OCI-LY1 (cell line): ENCODE data around the gene BLNK.

ENCODE experiments used
- H2AFZ ChIP-seq: fragments of 200-600 bp; sonication (generic), shearing (Covaris generic); 2 replicates; pipeline ENCODE4 v1.6.0; 2014; ENCODE audit warnings: antibody characterized with exemption, mild to moderate bottlenecking, low read length
- H3F3A ChIP-seq: fragments of 200-600 bp; sonication (generic), shearing (Covaris generic); 2 replicates; pipeline ENCODE4 v1.6.0; 2014; ENCODE audit warnings: mild to moderate bottlenecking, antibody characterized with exemption, low read length, moderate library complexity; ENCODE audit not compliant: insufficient read depth
- H3K27ac ChIP-seq: fragments of 200-600 bp; sonication (generic); 2 replicates; pipeline ENCODE4 v1.5.1; 2014; ENCODE audit warnings: low read length, mixed run types, mild to moderate bottlenecking, low read depth; ENCODE audit not compliant: poor library complexity, severe bottlenecking
- H3K27me3 ChIP-seq: fragments of 200-600 bp; sonication (generic); 2 replicates; pipeline ENCODE4 v1.6.0; 2014; ENCODE audit warnings: antibody characterized with exemption, mild to moderate bottlenecking, low read length, moderate library complexity; ENCODE audit not compliant: insufficient read depth
- H3K36me3 ChIP-seq: fragments of 200-600 bp; sonication (generic); 2 replicates; pipeline ENCODE4 v1.6.1; 2014; ENCODE audit warnings: mild to moderate bottlenecking, antibody characterized with exemption, low read length, moderate library complexity, mixed read lengths; ENCODE audit not compliant: insufficient read depth
- H3K4me1 ChIP-seq: fragments of 200-600 bp; sonication (generic); 2 replicates; pipeline ENCODE4 v1.5.1; 2014; ENCODE audit warnings: mild to moderate bottlenecking, low read length, moderate library complexity; ENCODE audit not compliant: insufficient read depth, severe bottlenecking
- H3K4me2 ChIP-seq: fragments of 200-600 bp; sonication (generic), shearing (Covaris generic); 2 replicates; pipeline ENCODE4 v1.6.1; 2014; ENCODE audit warnings: low read length
- H3K4me3 ChIP-seq: fragments of 200-600 bp; sonication (generic); 2 replicates; pipeline ENCODE4 v1.5.1; 2014; ENCODE audit warnings: low read length, low read depth, mild to moderate bottlenecking, mixed read lengths; ENCODE audit not compliant: poor library complexity, severe bottlenecking
- H3K79me2 ChIP-seq: fragments of 200-600 bp; shearing (Covaris generic); 2 replicates; pipeline ENCODE4 v1.6.1; 2016; ENCODE audit warnings: mixed run types, low read length, mixed read lengths; ENCODE audit not compliant: insufficient read depth
- H3K9ac ChIP-seq: fragments of 200-600 bp; sonication (generic), shearing (Covaris generic); 2 replicates; pipeline ENCODE4 v1.6.1; 2014; ENCODE audit warnings: mild to moderate bottlenecking, low read length, mixed read lengths
- H3K9me2 ChIP-seq: fragments of 200-600 bp; sonication (generic), shearing (Covaris generic); 2 replicates; pipeline ENCODE4 v1.6.1; 2014; ENCODE audit warnings: low read depth, mild to moderate bottlenecking, low read length, mixed read lengths
- H3K9me3 ChIP-seq: fragments of 200-600 bp; shearing (Covaris generic); 2 replicates; pipeline ENCODE4 v1.6.1; 2014; ENCODE audit warnings: low read length, mixed read lengths
- H4K20me1 ChIP-seq: fragments of 200-600 bp; sonication (generic), shearing (Covaris generic); 2 replicates; pipeline ENCODE4 v1.6.0; 2016; ENCODE audit warnings: mild to moderate bottlenecking, low read length; ENCODE audit not compliant: insufficient read depth
- EZH2 ChIP-seq: fragments of 200-600 bp; sonication (generic), shearing (Covaris generic); IDR thresholded peaks from 2 replicates; pipeline ENCODE4 v1.8.0; 2017; ENCODE audit warnings: borderline replicate concordance, mixed run types, mild to moderate bottlenecking, antibody characterized with exemption, low read length, moderate library complexity, mixed read lengths
- TF ChIP-seq, protein P1 (sequence below): fragments of 200-600 bp; sonication (generic), shearing (Covaris generic); IDR thresholded peaks from 2 replicates; pipeline ENCODE4 v1.5.1; 2017; ENCODE audit warnings: mild to moderate bottlenecking, antibody characterized with exemption, low read length, moderate library complexity, mixed read lengths

The BLNK gene

DNA sequence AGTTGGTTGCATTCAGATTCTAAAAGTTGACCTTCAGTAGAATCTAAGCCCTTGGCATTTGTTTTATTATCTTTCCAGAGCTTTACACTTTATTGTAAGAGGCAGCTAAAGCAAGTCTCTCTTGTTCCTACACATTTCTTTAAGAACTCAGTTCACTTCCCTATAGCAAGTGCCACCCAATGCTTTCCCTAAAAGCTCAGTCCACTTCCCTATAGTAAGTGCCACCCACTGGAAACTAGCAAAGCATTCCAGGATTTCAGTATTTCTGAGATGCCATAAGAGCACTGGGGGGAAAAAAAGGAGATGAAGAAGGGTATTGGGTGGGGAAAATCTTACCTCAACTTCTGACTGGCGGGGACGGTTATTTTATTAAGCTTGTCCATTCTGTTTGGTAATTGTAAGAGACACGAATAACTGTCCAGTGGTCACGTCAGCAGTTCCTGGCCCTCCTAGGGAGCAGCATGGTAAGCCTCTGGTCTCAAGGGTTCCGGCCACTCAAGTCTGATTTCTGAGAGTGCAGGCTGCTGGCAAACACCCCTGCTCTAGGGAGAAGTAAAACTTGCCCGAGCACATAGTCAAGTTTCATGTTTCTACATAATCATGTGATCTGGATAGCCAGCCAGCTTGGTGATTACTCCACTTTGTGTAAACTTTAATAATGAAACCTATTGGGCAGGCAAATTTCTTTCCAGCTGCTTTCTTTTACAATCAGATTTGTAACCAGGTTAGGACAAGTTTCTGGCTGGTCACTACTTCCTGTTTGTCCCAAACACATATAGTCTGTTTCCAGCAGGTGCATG is at the start of gene BLNK:
TSS of gene BLNK (minus strand) at position 554 of the 800 bp plus-strand sequence. CDS start at position 383, 171 bp downstream.
- Histone ChIP-seq H3K27me3 (no peaks in the 10 kb centered on the region), H3K79me2 (peaks cover 50% of the 10 kb centered on the region), H3K9ac (peak within 1 kb of the TSS; percentile 96), H3K4me3 (peak within 1 kb of the TSS; percentile 88), H3K9me2 (no peaks in the 10 kb centered on the region), H3K36me3 (peaks cover 35% of the 10 kb centered on the region), H4K20me1 (no peaks in the 10 kb centered on the region), H3K27ac (peak within 1 kb of the TSS; percentile 100), H3F3A (peaks cover 5% of the 10 kb centered on the region; the same call in 1 of the 2 replicates), H2AFZ (no peak within 1 kb of the TSS), H3K9me3 (no peaks in the 10 kb centered on the region), H3K4me2 (peak within 1 kb of the TSS; percentile 99), H3K4me1 (peaks cover 69% of the 10 kb centered on the region)
- TF ChIP-seq EZH2: no peak
- TF ChIP-seq, protein P1, sequence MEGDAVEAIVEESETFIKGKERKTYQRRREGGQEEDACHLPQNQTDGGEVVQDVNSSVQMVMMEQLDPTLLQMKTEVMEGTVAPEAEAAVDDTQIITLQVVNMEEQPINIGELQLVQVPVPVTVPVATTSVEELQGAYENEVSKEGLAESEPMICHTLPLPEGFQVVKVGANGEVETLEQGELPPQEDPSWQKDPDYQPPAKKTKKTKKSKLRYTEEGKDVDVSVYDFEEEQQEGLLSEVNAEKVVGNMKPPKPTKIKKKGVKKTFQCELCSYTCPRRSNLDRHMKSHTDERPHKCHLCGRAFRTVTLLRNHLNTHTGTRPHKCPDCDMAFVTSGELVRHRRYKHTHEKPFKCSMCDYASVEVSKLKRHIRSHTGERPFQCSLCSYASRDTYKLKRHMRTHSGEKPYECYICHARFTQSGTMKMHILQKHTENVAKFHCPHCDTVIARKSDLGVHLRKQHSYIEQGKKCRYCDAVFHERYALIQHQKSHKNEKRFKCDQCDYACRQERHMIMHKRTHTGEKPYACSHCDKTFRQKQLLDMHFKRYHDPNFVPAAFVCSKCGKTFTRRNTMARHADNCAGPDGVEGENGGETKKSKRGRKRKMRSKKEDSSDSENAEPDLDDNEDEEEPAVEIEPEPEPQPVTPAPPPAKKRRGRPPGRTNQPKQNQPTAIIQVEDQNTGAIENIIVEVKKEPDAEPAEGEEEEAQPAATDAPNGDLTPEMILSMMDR: no peak

DNA sequence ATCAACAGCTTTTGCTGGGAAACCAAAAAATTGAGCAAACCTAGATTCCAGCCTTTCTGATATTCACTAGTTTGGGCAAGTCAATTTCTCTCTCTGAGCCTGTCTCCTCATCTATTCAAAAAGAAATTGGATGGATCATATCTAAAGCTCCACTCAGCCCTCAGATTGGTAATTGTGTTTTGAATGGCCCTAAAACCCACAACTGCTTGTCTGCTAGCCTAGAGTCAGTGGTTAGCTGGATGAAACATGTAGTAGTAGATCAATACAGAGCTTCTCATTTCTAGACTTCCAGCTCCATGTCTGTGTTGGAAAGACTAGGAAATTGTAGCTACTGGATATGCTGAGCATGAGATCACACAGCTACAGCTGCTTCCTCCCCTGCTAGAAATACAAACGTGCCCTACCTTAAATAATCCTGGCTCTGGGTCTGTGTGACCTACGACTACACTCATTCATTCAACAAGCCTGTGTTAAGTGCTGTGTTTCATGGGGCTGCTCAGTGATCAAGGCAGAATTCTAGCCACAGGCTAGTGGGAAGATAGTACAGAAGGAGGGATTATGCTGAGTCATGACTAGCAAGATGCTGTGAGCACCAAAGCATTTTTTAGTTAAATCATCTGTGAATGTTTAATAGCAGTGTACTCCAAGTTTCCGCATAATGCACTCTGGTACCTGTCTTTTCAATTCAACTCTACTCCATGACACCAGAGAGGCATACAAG is 48.5 kb upstream of the BLNK start:
- Histone ChIP-seq H3K4me2 (no peak overlapping the region), H3K9me3 (no peaks in the 10 kb centered on the region), H3K9ac (no peak overlapping the region), H3K4me3 (no peak overlapping the region), H2AFZ (no peak overlapping the region), H3F3A (no peaks in the 10 kb centered on the region), H3K27me3 (no peaks in the 10 kb centered on the region), H3K9me2 (no peaks in the 10 kb centered on the region), H4K20me1 (no peaks in the 10 kb centered on the region), H3K27ac (no peak overlapping the region), H3K36me3 (no peaks in the 10 kb centered on the region), H3K4me1 (no peaks in the 10 kb centered on the region), H3K79me2 (no peaks in the 10 kb centered on the region)
- no peak for TF ChIP-seq EZH2
- TF ChIP-seq, protein P1: no peak

DNA sequence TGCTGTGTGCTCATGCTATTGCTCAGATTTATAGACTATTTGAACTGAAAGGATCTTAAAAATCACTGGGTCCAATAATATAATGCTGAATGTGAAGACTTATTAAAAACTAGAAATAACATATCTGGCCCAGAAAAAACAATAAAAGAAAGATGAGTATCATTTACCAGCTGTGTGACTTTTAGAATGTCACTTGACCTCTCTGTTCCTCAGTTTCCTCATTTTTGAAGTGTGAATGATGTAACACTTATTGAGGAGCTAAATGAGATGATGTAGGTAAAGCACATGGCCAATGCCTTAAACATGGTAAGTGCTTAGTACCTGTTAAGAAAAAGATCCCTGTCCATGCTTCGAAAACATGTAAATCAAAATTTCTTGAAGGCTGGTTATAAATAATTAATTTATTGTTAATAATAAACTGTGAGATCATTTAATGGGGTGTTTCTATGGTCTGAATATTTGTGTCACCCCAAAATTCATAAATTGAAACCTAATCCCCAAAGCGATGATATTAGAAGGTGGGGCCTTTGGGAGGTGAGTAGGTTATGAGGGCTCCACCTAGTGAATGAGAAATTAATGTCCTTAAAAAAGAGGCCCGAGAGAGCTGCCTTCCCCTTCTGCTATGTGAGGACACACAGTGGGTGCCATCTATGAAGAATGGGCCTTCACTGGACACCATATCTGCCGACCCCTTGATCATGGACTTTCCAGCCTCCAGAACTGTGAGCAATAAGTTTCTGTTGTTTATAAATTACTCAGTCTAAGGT is 45.9 kb upstream of the BLNK start:
- H4K20me1 ChIP-seq: no peaks in the 10 kb centered on the region

More for the DNA sequence above, 45.9 kb upstream of the BLNK start:
- TF ChIP-seq EZH2: no peak
- TF ChIP-seq, protein P1: 0 out of 2 replicates have a peak, but pooled peaks have one; percentile 21
- H3K79me2 ChIP-seq: no peaks in the 10 kb centered on the region
- no peaks in the 10 kb centered on the region for H3K9me2 ChIP-seq
- no peak overlapping the region for H2AFZ ChIP-seq
- no peaks in the 10 kb centered on the region for H3F3A ChIP-seq
- H3K9ac ChIP-seq: no peak overlapping the region
- peaks cover 19% of the 10 kb centered on the region for H3K4me1 ChIP-seq
- no peak overlapping the region for H3K4me3 ChIP-seq
- no peaks in the 10 kb centered on the region for H3K9me3 ChIP-seq
- H3K4me2 ChIP-seq: no peak overlapping the region
- H3K27me3 ChIP-seq: no peaks in the 10 kb centered on the region
- H3K27ac ChIP-seq: no peak overlapping the region
- H3K36me3 ChIP-seq: no peaks in the 10 kb centered on the region
